Activated naive CD4-positive, alpha-beta T cell treated with anti-CD3 and anti-CD28 coated beads, Interleukin-2, amount 50 U/mL, for 16 hours (primary cell): ENCODE data around the gene IST1.
"Not testable (repeated sequence)": the region's sequence is repeated elsewhere in the genome, so short reads cannot be mapped to it uniquely, and the experiment has no call there.

Experiments
- DNase-seq: peaks from one replicate; pipeline ENCODE4 v3.0.0-alpha.2; 2020

Gene IST1

GRCh38 chr16:71894921-71895678 lies at the start of gene IST1:
TSS of gene IST1 (plus strand) at chr16:71895531. CDS start at chr16:71915641, 20,110 bp downstream.
- peak; percentile 98 for DNase-seq

- DNase-seq: peak; percentile 91
Observed at GRCh38 chr16:71845639-71846430, 49.5 kb upstream of the IST1 start, which contains the start of gene ATXN1L. TSS of gene ATXN1L (plus strand) at chr16:71845976. CDS start at chr16:71849741, 3,765 bp downstream.

- DNase-seq: no peak
Observed at GRCh38 chr16:71846431-71846830, 48.9 kb upstream of the IST1 start.

- no peak for DNase-seq
Observed at GRCh38 chr16:71847096-71847495, 48.2 kb upstream of the IST1 start.

- no peak for DNase-seq
Observed at GRCh38 chr16:71848622-71849021, 46.7 kb upstream of the IST1 start.

GRCh38 chr16:71851746-71852145 lies 43.6 kb upstream of the IST1 start:
- DNase-seq: no peak

GRCh38 chr16:71852158-71852557 lies 43.2 kb upstream of the IST1 start:
- no peak for DNase-seq

GRCh38 chr16:71852561-71852960 lies 42.8 kb upstream of the IST1 start:
- DNase-seq: no peak

- no peak for DNase-seq
Observed at GRCh38 chr16:71853413-71853812, 41.9 kb upstream of the IST1 start.

- DNase-seq: no peak
Observed at GRCh38 chr16:71854369-71854948, 40.9 kb upstream of the IST1 start.

- no peak for DNase-seq
Observed at GRCh38 chr16:71855937-71856662, 39.2 kb upstream of the IST1 start.

- DNase-seq: no peak
Observed at GRCh38 chr16:71859762-71860521, 35.4 kb upstream of the IST1 start.

- no peak for DNase-seq
Observed at GRCh38 chr16:71863995-71864394, 31.3 kb upstream of the IST1 start.

- DNase-seq: no peak
Observed at GRCh38 chr16:71865173-71865863, 30.0 kb upstream of the IST1 start.

- not testable (repeated sequence) for DNase-seq
Observed at GRCh38 chr16:71867175-71867574, 28.2 kb upstream of the IST1 start.

- no peak for DNase-seq
Observed at GRCh38 chr16:71867939-71868338, 27.4 kb upstream of the IST1 start.

GRCh38 chr16:71869089-71869488 lies 26.2 kb upstream of the IST1 start:
- no peak for DNase-seq

GRCh38 chr16:71870818-71871217 lies 24.5 kb upstream of the IST1 start:
- no peak for DNase-seq

GRCh38 chr16:71873199-71873598 lies 22.1 kb upstream of the IST1 start:
- DNase-seq: no peak

GRCh38 chr16:71878911-71879310 lies 16.4 kb upstream of the IST1 start:
- no peak for DNase-seq

GRCh38 chr16:71880176-71880575 lies 15.2 kb upstream of the IST1 start:
- no peak for DNase-seq
